ENCODE measurements around the gene TRERF1.

The TRERF1 gene

GRCh38 chr6:42400061-42400760, 51.5 kb downstream of the TRERF1 start:
- Histone ChIP-seq H3K4me1 (0 out of 2 replicates have a peak, but pooled peaks cover 8% of the 10 kb centered on the region), H3K9me3 (no peaks in the 10 kb centered on the region), H3K27me3 (no peaks in the 10 kb centered on the region), H3K27ac (no peak overlapping the region), H4K20me1 (peaks cover 100% of the 10 kb centered on the region), H3K4me2 (no peak overlapping the region), H3K36me3 (peaks cover 51% of the 10 kb centered on the region; the same call in 1 of the 2 replicates), H3K4me3 (no peak overlapping the region), H3K9ac (no peak overlapping the region)
- TF ChIP-seq Cebpa-rat (IDR thresholded peaks at IDR 0.05), result no peak

GRCh38 chr6:42396720-42397119, 55.0 kb downstream of the TRERF1 start:
- Histone ChIP-seq H3K4me1 (0 out of 2 replicates have a peak, but pooled peaks cover 8% of the 10 kb centered on the region), H3K36me3 (peaks cover 41% of the 10 kb centered on the region), H4K20me1 (peaks cover 100% of the 10 kb centered on the region), H3K4me2 (no peak overlapping the region), H3K27ac (no peak overlapping the region), H3K9me3 (no peaks in the 10 kb centered on the region), H3K27me3 (no peaks in the 10 kb centered on the region), H3K4me3 (no peak overlapping the region), H3K9ac (no peak overlapping the region)
- TF ChIP-seq Cebpa-rat (IDR thresholded peaks at IDR 0.05), result no peak

GRCh38 chr6:42394881-42395620, 56.7 kb downstream of the TRERF1 start:
- peaks cover 18% of the 10 kb centered on the region; the same call in 1 of the 2 replicates for H3K4me1 ChIP-seq
- no peaks in the 10 kb centered on the region for H3K27me3 ChIP-seq
- TF ChIP-seq Cebpa-rat (IDR thresholded peaks at IDR 0.05), result no peak
- peaks cover 100% of the 10 kb centered on the region for H4K20me1 ChIP-seq
- no peak overlapping the region for H3K4me3 ChIP-seq
- no peak overlapping the region for H3K27ac ChIP-seq
- H3K9me3 ChIP-seq, result no peaks in the 10 kb centered on the region
- H3K4me2 ChIP-seq, result no peak overlapping the region
- H3K9ac ChIP-seq, result no peak overlapping the region
- H3K36me3 ChIP-seq, result peaks cover 41% of the 10 kb centered on the region

GRCh38 chr6:42394151-42394550, 57.6 kb downstream of the TRERF1 start:
- Histone ChIP-seq H3K27me3 (no peaks in the 10 kb centered on the region), H3K4me1 (peaks cover 20% of the 10 kb centered on the region; the same call in 1 of the 2 replicates), H4K20me1 (peaks cover 100% of the 10 kb centered on the region), H3K9me3 (no peaks in the 10 kb centered on the region), H3K36me3 (peaks cover 32% of the 10 kb centered on the region), H3K27ac (no peak overlapping the region), H3K4me3 (no peak overlapping the region), H3K9ac (no peak overlapping the region), H3K4me2 (no peak overlapping the region)
- TF ChIP-seq Cebpa-rat (IDR thresholded peaks at IDR 0.05), result no peak

GRCh38 chr6:42393339-42393738, 58.4 kb downstream of the TRERF1 start:
- Histone ChIP-seq H3K9me3 (no peaks in the 10 kb centered on the region), H3K9ac (no peak overlapping the region), H3K4me2 (no peak overlapping the region), H3K4me3 (no peak overlapping the region), H3K27ac (no peak overlapping the region), H3K36me3 (peaks cover 32% of the 10 kb centered on the region), H4K20me1 (peaks cover 100% of the 10 kb centered on the region), H3K27me3 (no peaks in the 10 kb centered on the region), H3K4me1 (peaks cover 28% of the 10 kb centered on the region)
- TF ChIP-seq Cebpa-rat (IDR thresholded peaks at IDR 0.05), result no peak

GRCh38 chr6:42392833-42393232, 58.9 kb downstream of the TRERF1 start:
- peaks cover 100% of the 10 kb centered on the region for H4K20me1 ChIP-seq
- peaks cover 33% of the 10 kb centered on the region for H3K4me1 ChIP-seq
- no peak overlapping the region for H3K4me2 ChIP-seq

GRCh38 chr6:42391441-42391840, 60.3 kb downstream of the TRERF1 start:
- H3K27ac ChIP-seq, result no peak overlapping the region
- H4K20me1 ChIP-seq, result peaks cover 100% of the 10 kb centered on the region
- no peak for TF ChIP-seq Cebpa-rat (IDR thresholded peaks at IDR 0.05)
- no peak overlapping the region for H3K4me3 ChIP-seq
- peaks cover 33% of the 10 kb centered on the region for H3K4me1 ChIP-seq
- H3K36me3 ChIP-seq, result peaks cover 32% of the 10 kb centered on the region
- H3K27me3 ChIP-seq, result no peaks in the 10 kb centered on the region
- no peak overlapping the region for H3K9ac ChIP-seq
- H3K9me3 ChIP-seq, result no peaks in the 10 kb centered on the region
- H3K4me2 ChIP-seq, result no peak overlapping the region

More at GRCh38 chr6:42392833-42393232, 58.9 kb downstream of the TRERF1 start:
- Histone ChIP-seq H3K36me3 (peaks cover 32% of the 10 kb centered on the region), H3K9me3 (no peaks in the 10 kb centered on the region), H3K9ac (no peak overlapping the region), H3K4me3 (no peak overlapping the region), H3K27me3 (no peaks in the 10 kb centered on the region), H3K27ac (no peak overlapping the region)
- no peak for TF ChIP-seq Cebpa-rat (IDR thresholded peaks at IDR 0.05)

- TF ChIP-seq Cebpa-rat (IDR thresholded peaks at IDR 0.05), result no peak
Measured at GRCh38 chr6:42390228-42390934, 61.3 kb downstream of the TRERF1 start.

GRCh38 chr6:42389736-42390135, 62.0 kb downstream of the TRERF1 start:
- Histone ChIP-seq H3K4me1 (peaks cover 33% of the 10 kb centered on the region), H4K20me1 (peaks cover 100% of the 10 kb centered on the region), H3K36me3 (peaks cover 22% of the 10 kb centered on the region), H3K9me3 (no peaks in the 10 kb centered on the region), H3K4me2 (no peak overlapping the region), H3K27me3 (no peaks in the 10 kb centered on the region), H3K9ac (no peak overlapping the region), H3K27ac (no peak overlapping the region), H3K4me3 (no peak overlapping the region)
- TF ChIP-seq Cebpa-rat (IDR thresholded peaks at IDR 0.05), result no peak

More at GRCh38 chr6:42390228-42390934, 61.3 kb downstream of the TRERF1 start:
- H4K20me1 ChIP-seq, result peaks cover 100% of the 10 kb centered on the region
- peaks cover 27% of the 10 kb centered on the region for H3K36me3 ChIP-seq
- no peaks in the 10 kb centered on the region for H3K9me3 ChIP-seq
- H3K9ac ChIP-seq, result no peak overlapping the region
- peaks cover 33% of the 10 kb centered on the region for H3K4me1 ChIP-seq
- no peaks in the 10 kb centered on the region for H3K27me3 ChIP-seq
- H3K4me2 ChIP-seq, result no peak overlapping the region
- no peak overlapping the region for H3K27ac ChIP-seq
- no peak overlapping the region for H3K4me3 ChIP-seq
